GM18507 (cell line): ENCODE results near the gene PRKCZ.

Source experiments
- DNase-seq: peaks from one replicate; pipeline ENCODE4 v3.0.0; 2011; ENCODE audit warnings: low read depth; ENCODE audit not compliant: insufficient read length; ENCODE audit errors: extremely low spot score
- FAIRE-seq: peaks from 2 replicates; lab custom pipeline; 2011; peaks lifted over from hg19 to GRCh38; lab: Jason Lieb, UNC

Gene PRKCZ

GRCh38 chr1:2194898-2195673 is 144.9 kb downstream of the PRKCZ start:
- FAIRE-seq (peak; percentile 80), DNase-seq (peak; percentile 79)

- DNase-seq (no peak), FAIRE-seq (no peak)
These were observed 145.6 kb downstream of the PRKCZ start for GRCh38 chr1:2195785-2196184.

GRCh38 chr1:2196901-2197638 is 146.9 kb downstream of the PRKCZ start:
- no peak for FAIRE-seq
- DNase-seq: no peak

- DNase-seq (no peak), FAIRE-seq (no peak)
These were observed 147.5 kb downstream of the PRKCZ start for GRCh38 chr1:2197707-2198165.

- no peak for FAIRE-seq
- no peak for DNase-seq
These were observed 148.4 kb downstream of the PRKCZ start for GRCh38 chr1:2198571-2198970.

GRCh38 chr1:2199042-2199810 is 149.0 kb downstream of the PRKCZ start:
- FAIRE-seq: peak; percentile 86
- DNase-seq: peak; percentile 51

- FAIRE-seq (no peak), DNase-seq (no peak)
These were observed 150.2 kb downstream of the PRKCZ start for GRCh38 chr1:2200308-2200943.

GRCh38 chr1:2201062-2201461 is 150.9 kb downstream of the PRKCZ start:
- FAIRE-seq (no peak), DNase-seq (no peak)

- no peak for FAIRE-seq
- no peak for DNase-seq
These were observed 151.9 kb downstream of the PRKCZ start for GRCh38 chr1:2202008-2202575.

GRCh38 chr1:2202843-2203601 is 152.8 kb downstream of the PRKCZ start:
- no peak for DNase-seq
- FAIRE-seq: no peak

- FAIRE-seq (no peak), DNase-seq (no peak)
These were observed 153.6 kb downstream of the PRKCZ start for GRCh38 chr1:2203671-2204414.

- FAIRE-seq (no peak), DNase-seq (no peak)
These were observed 154.4 kb downstream of the PRKCZ start for GRCh38 chr1:2204415-2205190.

- FAIRE-seq (peak; percentile 66), DNase-seq (peak; percentile 96)
These were observed 155.2 kb downstream of the PRKCZ start for GRCh38 chr1:2205191-2205952.

- DNase-seq: no peak
- no peak for FAIRE-seq
These were observed 156.7 kb downstream of the PRKCZ start for GRCh38 chr1:2206813-2207487.

- no peak for DNase-seq
- FAIRE-seq: no peak
These were observed 158.4 kb downstream of the PRKCZ start for GRCh38 chr1:2208309-2209239.
